Thyroid gland (tissue), 4 donors: ENCODE data around the gene IGDCC3. TPM values are rescaled to one million over a fixed set of nuclear protein-coding genes. Genes with fewer than 3 reads are reported as not detected.

Experiments
- DNase-seq, 2 donors: peaks; one replicate each; pipeline ENCODE4 v3.0.0-alpha.2; 2019
- H3K27ac ChIP-seq, 3 donors: fragments of 200-600 bp; sonication (generic); 1 replicate in 2 of 3; 2 replicates in 1 of 3; pipeline ENCODE4 v1.5.1; 2016 to 2019; ENCODE audit warnings: mild to moderate bottlenecking in 1 of 3, moderate library complexity in 1 of 3
- H3K27me3 ChIP-seq: fragments of 200-600 bp; sonication (generic); one replicate; pipeline ENCODE4 v1.5.1; 2019
- H3K36me3 ChIP-seq, 2 donors: fragments of 200-600 bp; sonication (generic); one replicate each; pipeline ENCODE4 v1.5.1; 2016 to 2019
- H3K4me1 ChIP-seq, 2 donors: fragments of 200-600 bp; sonication (generic); one replicate each; pipeline ENCODE4 v1.5.1; 2017 to 2019
- H3K4me3 ChIP-seq, 3 donors: fragments of 200-600 bp; sonication (generic); replicated peaks in 1 of 3; 1 replicate in 2 of 3; 2 replicates in 1 of 3; pipeline ENCODE4 v1.5.1; 2016; ENCODE audit warnings: mild to moderate bottlenecking in 1 of 3
- H3K9me3 ChIP-seq: fragments of 200-600 bp; sonication (generic); one replicate; pipeline ENCODE4 v1.5.1; 2017
- CTCF ChIP-seq, 6 experiments: fragments of 200-600 bp in 3 of 6; fragments of 450-650 bp in 3 of 6; sonication (generic) in 3 of 6; IDR thresholded peaks; one replicate each; pipeline ENCODE4 v1.5.1; 2016 to 2019; ENCODE audit warnings: antibody characterized with exemption in 6 of 6, mild to moderate bottlenecking in 2 of 6, inconsistent platforms in 1 of 6, moderate library complexity in 1 of 6
- POLR2A ChIP-seq, 2 donors: fragments of 450-650 bp; IDR thresholded peaks; one replicate each; pipeline ENCODE4 v1.6.1; 2017; ENCODE audit warnings: antibody characterized with exemption in 2 of 2, mild to moderate bottlenecking in 2 of 2, moderate library complexity in 1 of 2
- WGBS, 2 donors: methylation state at CpG; one replicate each; pipeline ENCODE4 v1.1.5; 2017; 5-methylcytosine and 5-hydroxymethylcytosine counted together
- intact Hi-C: fragments of 100-400 bp; cut with DNase I; formaldehyde crosslinking; loops from one replicate; pipeline ENCODE4 v1.15.1; 2023
- total RNA-seq, 4 donors: library from RNA; depleted of rRNA; stranded (reverse); fragments of >200 nt; gene quantifications; one replicate each; pipeline ENCODE4 v1.2.3, GENCODE V29; 2016

IGDCC3 gene
- total RNA-seq, 4 donors from 2014 or later, result 0.22 to 1.5 (median 0.61) TPM

DNA sequence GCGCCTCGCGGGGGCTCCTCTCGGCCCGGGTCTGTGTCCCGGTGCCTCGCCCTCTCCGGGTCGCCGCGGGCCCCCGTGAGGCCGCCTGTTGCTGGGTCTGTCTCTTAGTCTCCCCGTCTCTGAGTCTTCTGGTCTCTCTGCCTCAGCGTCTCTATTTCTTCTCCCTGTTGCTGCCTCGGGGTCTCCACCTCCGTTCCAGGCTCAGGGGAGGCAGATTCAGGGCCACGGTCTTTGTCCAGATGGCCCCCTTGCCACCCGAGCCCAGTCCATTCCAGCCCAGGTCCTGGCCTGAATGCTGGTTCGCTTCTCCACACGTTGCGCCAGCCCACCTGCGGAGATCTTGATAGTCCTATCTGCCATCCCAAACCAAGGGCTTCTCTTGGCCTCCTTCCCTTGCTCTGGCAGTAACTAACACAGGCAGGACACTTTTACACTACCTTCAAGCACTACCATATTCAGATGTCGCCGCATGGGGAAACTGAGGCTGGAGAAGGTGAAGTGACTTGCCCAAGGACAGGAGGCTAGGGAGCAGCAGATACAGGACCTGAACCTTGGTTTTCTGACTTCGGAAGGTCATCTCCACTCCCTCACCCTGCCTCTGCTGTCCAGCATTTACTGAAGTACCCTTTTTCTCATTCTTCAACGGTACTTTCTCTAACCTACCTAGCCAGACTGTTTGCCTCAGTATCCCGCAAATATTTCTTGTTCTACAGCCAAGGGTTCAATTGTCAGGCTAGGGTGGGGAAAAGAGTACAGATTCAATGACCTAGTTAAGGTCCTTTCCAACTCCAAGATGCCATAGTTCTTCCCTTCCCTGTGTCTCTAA lies 45.6 kb upstream of the IGDCC3 start:
- H3K9me3 ChIP-seq, result no peaks in the 10 kb centered on the region
- no peak for TF ChIP-seq CTCF (IDR thresholded peaks at IDR 0.05)
- no peak for TF ChIP-seq POLR2A (IDR thresholded peaks at IDR 0.05)
- no peaks in the 10 kb centered on the region for H3K27me3 ChIP-seq
- no peak for DNase-seq
- H3K4me3 ChIP-seq, result peak overlapping the region in 1 of 3 donors; percentile 27
- intact Hi-C loops, result no loop called here
- no peaks in the 10 kb centered on the region for H3K36me3 ChIP-seq
- WGBS, 2 donors, result 31 to 59% methylated on average over 13 to 26 of the region's 28 CpGs
- H3K27ac ChIP-seq, result peak overlapping the region in 1 of 3 donors; percentile 46
- peaks cover 11 to 21% of the 10 kb centered on the region in 2 donors for H3K4me1 ChIP-seq

DNA sequence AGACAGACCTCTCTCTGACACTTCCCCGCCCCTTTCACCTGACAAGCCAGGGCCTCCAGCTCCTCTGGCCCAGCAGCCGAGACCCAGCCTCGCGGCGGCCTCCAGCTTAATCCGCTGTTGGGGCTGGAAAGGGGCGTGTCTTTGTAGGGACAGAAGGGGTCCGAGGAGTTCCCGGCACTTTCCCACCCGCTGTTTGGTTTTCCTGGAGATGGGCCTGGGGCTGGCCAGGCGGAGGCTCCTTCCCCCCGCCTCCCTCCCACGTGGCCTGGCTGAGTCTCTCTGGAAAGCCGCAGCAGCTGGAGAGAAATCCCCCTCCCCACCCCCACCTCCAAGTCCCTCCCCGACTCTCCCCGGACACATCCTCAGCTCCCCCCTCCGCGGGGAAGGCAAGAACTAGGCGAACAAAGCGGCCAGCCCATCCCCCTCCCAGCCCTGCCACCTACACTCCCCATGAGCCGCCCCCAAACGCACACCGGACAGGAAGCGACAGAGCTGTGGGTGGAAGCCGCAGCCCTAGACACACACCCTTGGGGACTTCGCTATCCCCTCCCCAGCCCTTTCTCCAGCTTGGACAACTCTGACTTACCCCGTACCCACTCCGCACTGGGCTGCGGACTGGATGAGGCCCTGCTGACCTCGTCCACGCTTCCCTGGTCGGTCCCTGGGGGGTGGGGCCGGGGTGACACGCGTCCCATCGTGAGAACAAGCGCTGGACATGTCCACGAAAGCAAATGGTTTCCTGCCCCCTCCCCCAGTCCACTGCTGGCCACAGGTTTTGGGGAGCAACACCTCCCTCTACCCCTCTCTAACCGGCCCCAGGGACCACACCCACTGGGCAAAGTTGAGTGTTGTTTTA lies 43.8 kb upstream of the IGDCC3 start:
- Histone ChIP-seq H3K27me3 (no peaks in the 10 kb centered on the region), H3K27ac (peak overlapping the region in 1 of 3 donors; percentile 36), H3K4me3 (peak overlapping the region; percentile 30 to 65 (median 54)), H3K36me3 (no peaks in the 10 kb centered on the region), H3K9me3 (no peaks in the 10 kb centered on the region), H3K4me1 (peaks cover 11 to 21% of the 10 kb centered on the region in 2 donors)
- 6 to 7% methylated on average over 13 to 21 of the region's 39 CpGs for WGBS, 2 donors
- DNase-seq, result peak; percentile 57 to 63
- intact Hi-C loops, result no loop called here
- TF ChIP-seq POLR2A (IDR thresholded peaks at IDR 0.05) (no peak), CTCF (IDR thresholded peaks at IDR 0.05) (no peak)

DNA sequence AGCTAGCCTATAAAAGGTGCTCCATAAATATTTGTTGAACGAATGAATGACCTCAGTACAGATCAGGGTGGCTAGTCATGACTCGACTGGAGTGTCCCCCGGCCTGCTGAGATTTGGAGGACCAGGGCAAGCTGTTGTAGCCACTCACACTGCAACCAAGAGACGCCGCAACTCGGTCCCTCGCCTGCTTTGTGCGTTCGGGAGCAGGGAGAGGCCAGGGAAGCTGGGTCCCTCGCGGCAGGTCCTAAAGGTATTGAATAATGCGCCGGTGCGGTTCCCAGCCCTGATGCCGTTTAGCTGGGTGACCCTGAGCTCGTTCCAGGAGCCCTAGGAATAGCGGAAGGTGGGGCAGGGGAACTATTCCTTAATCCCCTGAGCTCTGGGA lies 43.2 kb upstream of the IGDCC3 start:
- 29 to 70% methylated on average over 1 to 13 of the region's 17 CpGs for WGBS, 2 donors
- intact Hi-C loops, result no loop called here
- peak overlapping the region in 1 of 3 donors; percentile 54 for H3K4me3 ChIP-seq

GRCh38 chr15:65418596-65418995 lies 40.8 kb upstream of the IGDCC3 start:
- 73 to 90% methylated on average over 2 of the region's 2 CpGs for WGBS, 2 donors
- no peaks in the 10 kb centered on the region for H3K27me3 ChIP-seq
- DNase-seq, result no peak

More for the DNA sequence above, 43.2 kb upstream of the IGDCC3 start:
- Histone ChIP-seq H3K4me1 (peaks cover 11 to 21% of the 10 kb centered on the region in 2 donors), H3K9me3 (no peaks in the 10 kb centered on the region), H3K27ac (no peak overlapping the region), H3K27me3 (no peaks in the 10 kb centered on the region), H3K36me3 (no peaks in the 10 kb centered on the region)
- DNase-seq, result no peak
- TF ChIP-seq CTCF (IDR thresholded peaks at IDR 0.05) (no peak), POLR2A (IDR thresholded peaks at IDR 0.05) (no peak)

More at GRCh38 chr15:65418596-65418995, 40.8 kb upstream of the IGDCC3 start:
- intact Hi-C loops, result no loop called here
- Histone ChIP-seq H3K36me3 (no peaks in the 10 kb centered on the region), H3K4me1 (peaks cover 17 to 34% of the 10 kb centered on the region in 2 donors), H3K9me3 (no peaks in the 10 kb centered on the region), H3K27ac (no peak overlapping the region), H3K4me3 (no peak overlapping the region)
- TF ChIP-seq POLR2A (IDR thresholded peaks at IDR 0.05), result no peak
- TF ChIP-seq CTCF (IDR thresholded peaks at IDR 0.05), result no peak
